B cell (primary cell): ENCODE results near the gene DNAH2.

ENCODE experiments used
- EZH2 ChIP-seq: IDR thresholded peaks from 2 replicates; pipeline ENCODE4 v1.6.1; 2012; ENCODE audit warnings: borderline replicate concordance, low read depth, mild to moderate bottlenecking, moderate library complexity, low read length; ENCODE audit not compliant: insufficient read depth, poor library complexity, severe bottlenecking
- TF ChIP-seq, protein P1 (sequence below): fragments of 200-600 bp; IDR thresholded peaks from one replicate; pipeline ENCODE4 v1.8.0; 2022; ENCODE audit warnings: antibody characterized with exemption, mild to moderate bottlenecking

DNA sequence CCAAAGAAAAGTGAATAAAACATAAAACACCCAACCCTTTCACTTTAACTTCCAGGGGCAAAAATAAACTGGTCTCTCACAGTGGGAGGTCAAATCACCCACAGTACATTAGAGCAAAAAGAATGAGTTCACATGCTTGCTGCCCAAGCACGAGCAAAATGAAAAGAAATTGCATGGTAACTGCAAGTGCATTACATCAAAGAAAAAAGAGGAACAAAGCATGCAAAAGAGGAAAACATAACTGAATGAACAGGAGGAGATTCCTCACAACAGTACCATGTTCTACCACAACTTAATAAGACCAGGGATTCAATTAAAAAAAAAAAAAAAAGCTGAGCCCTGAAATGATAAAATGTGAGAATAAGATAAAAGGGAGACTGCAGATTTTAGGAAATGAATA, 12.3 kb downstream of the DNAH2 start:
- TF ChIP-seq, protein P1, sequence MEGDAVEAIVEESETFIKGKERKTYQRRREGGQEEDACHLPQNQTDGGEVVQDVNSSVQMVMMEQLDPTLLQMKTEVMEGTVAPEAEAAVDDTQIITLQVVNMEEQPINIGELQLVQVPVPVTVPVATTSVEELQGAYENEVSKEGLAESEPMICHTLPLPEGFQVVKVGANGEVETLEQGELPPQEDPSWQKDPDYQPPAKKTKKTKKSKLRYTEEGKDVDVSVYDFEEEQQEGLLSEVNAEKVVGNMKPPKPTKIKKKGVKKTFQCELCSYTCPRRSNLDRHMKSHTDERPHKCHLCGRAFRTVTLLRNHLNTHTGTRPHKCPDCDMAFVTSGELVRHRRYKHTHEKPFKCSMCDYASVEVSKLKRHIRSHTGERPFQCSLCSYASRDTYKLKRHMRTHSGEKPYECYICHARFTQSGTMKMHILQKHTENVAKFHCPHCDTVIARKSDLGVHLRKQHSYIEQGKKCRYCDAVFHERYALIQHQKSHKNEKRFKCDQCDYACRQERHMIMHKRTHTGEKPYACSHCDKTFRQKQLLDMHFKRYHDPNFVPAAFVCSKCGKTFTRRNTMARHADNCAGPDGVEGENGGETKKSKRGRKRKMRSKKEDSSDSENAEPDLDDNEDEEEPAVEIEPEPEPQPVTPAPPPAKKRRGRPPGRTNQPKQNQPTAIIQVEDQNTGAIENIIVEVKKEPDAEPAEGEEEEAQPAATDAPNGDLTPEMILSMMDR = no peak
- no peak for TF ChIP-seq EZH2
